Heart left ventricle (tissue), 13 donors: ENCODE measurements around the gene MRPS5.

Experiments
- CTCF ChIP-seq, 12 donors: fragments of 200-600 bp; sonication (generic) in 4 of 12; IDR thresholded peaks; one replicate each; pipeline versions ENCODE4 v1.5.0 to v1.8.0; 2018 to 2022; ENCODE audit warnings: antibody characterized with exemption in 12 of 12, mild to moderate bottlenecking in 5 of 12
- POLR2A ChIP-seq, 2 donors: fragments of 450-650 bp; IDR thresholded peaks; one replicate each; pipeline ENCODE4 v1.6.1; 2017; ENCODE audit warnings: antibody characterized with exemption in 2 of 2, mild to moderate bottlenecking in 2 of 2, moderate library complexity in 2 of 2
- donor health status: ischemic (EF 13 %, LVEDD 7.1; RV severe dilation, severe dysfunction).
- donor health status: DM: no; HTN: yes; CAD: no.
- donor health status: DM: no; HTN: no; CAD: no.
- donor health status: ischemic (EF 25% LVEDD 6.9; RV normal size, moderate dysfunction).
- donor health status: ischemic (EF 25% LVEDD 5.7; RV mildly dilated, moderate dysfunction).
- donor health status: ischemic (EF 35%, LVEDD 5.7; RV mildly dilated, moderate dysfunction).
- donor health status: nonischemic (EF 11% LVEDD 7.7; RV severe dilation, severe dysfunction).
- donor health status: DM: yes; HTN: yes; CAD: no.
- donor health status: PGD.
- donor health status: ischemic (EF 29% LVEDD 5.4; RV normal size, mild dysfunction).
- donor health status: nonischemic (EF 23%, LVEDD 6.1; RV moderate dilation, normal function).

DNA sequence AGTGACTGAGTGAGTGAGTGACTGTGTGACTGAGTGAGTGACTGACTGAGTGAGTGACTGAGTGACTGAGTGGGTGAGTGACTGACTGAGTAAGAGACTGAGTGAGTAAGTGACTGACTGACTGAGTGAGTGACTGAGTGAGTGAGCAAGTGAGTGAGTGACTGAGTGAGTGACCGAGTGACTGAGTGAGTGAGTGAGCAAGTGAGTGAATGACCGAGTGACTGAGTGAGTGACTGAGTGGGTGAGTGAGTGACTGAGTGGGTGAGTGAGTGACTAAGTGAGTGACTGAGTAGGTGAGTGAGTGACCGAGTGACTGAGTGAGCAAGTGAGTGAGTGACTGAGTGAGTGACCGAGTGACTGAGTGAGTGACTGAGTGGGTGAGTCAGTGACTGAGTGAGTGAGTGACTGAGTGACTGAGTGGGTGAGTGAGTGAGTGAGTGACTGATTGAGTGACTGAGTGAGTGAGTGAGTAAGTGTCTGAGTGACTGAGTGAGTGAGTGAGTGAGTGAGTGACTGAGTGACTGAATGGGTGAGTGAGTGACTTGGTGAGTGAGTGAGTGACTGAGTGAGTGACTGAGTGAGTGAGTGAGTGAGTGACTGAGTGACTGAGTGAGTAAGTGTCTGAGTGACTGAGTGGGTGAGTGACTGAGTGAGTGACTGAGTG lies 82.8 kb downstream of the MRPS5 start:
- TF ChIP-seq CTCF (IDR thresholded peaks at IDR 0.05) (no peak), POLR2A (IDR thresholded peaks at IDR 0.05) (no peak)
